ENCODE measurements around the gene CHM.
"Not testable (repeated sequence)": the region's sequence is repeated elsewhere in the genome, so short reads cannot be mapped to it uniquely, and the experiment has no call there.

The CHM gene

GRCh38 chrX:85964744-85965143 lies 82.6 kb downstream of the CHM start:
- no peaks in the 10 kb centered on the region for H3K27me3 Mint-ChIP-seq
- no peaks in the 10 kb centered on the region for H3K4me1 Mint-ChIP-seq
- H3K4me3 Mint-ChIP-seq = no peak overlapping the region
- ATAC-seq (no peak), DNase-seq (no peak)
- no peaks in the 10 kb centered on the region for H3K9me3 Mint-ChIP-seq
- H3K27ac Mint-ChIP-seq = peak overlapping the region in 1 of 2 donors; percentile 3

- DNase-seq = no peak
- no peaks in the 10 kb centered on the region for H3K4me1 Mint-ChIP-seq
- peak overlapping the region in 1 of 2 donors; percentile 20 for H3K27ac Mint-ChIP-seq
- no peak overlapping the region for H3K4me3 Mint-ChIP-seq
- no peak for ATAC-seq
- H3K9me3 Mint-ChIP-seq = no peaks in the 10 kb centered on the region
- H3K27me3 Mint-ChIP-seq = no peaks in the 10 kb centered on the region
Measured at GRCh38 chrX:85963736-85964135, 83.6 kb downstream of the CHM start.

GRCh38 chrX:85955510-85955909 lies 91.8 kb downstream of the CHM start:
- Mint-ChIP-seq H3K27me3 (no peaks in the 10 kb centered on the region), H3K27ac (no peak overlapping the region), H3K4me1 (no peaks in the 10 kb centered on the region), H3K9me3 (peaks cover 2 to 9% of the 10 kb centered on the region in 2 donors), H3K4me3 (no peak overlapping the region)
- ATAC-seq = no peak
- DNase-seq = no peak

GRCh38 chrX:85944751-85945150 lies 102.6 kb downstream of the CHM start:
- H3K9me3 Mint-ChIP-seq, H3K4me3 Mint-ChIP-seq, ATAC-seq, H3K4me1 Mint-ChIP-seq, DNase-seq, H3K27ac Mint-ChIP-seq, H3K27me3 Mint-ChIP-seq: not testable (repeated sequence)

GRCh38 chrX:85941275-85941674 lies 106.1 kb downstream of the CHM start:
- H3K4me3 Mint-ChIP-seq = no peak overlapping the region
- DNase-seq = no peak
- no peak overlapping the region for H3K27ac Mint-ChIP-seq
- no peaks in the 10 kb centered on the region for H3K27me3 Mint-ChIP-seq
- ATAC-seq = no peak
- H3K4me1 Mint-ChIP-seq = no peaks in the 10 kb centered on the region
- peaks cover 4 to 8% of the 10 kb centered on the region in 2 donors for H3K9me3 Mint-ChIP-seq

- not testable (repeated sequence) for H3K27me3 Mint-ChIP-seq, DNase-seq, H3K9me3 Mint-ChIP-seq, H3K4me1 Mint-ChIP-seq, H3K4me3 Mint-ChIP-seq, ATAC-seq, H3K27ac Mint-ChIP-seq
Measured at GRCh38 chrX:85939942-85940341, 107.4 kb downstream of the CHM start.

- not testable (repeated sequence) for ATAC-seq, DNase-seq, H3K27me3 Mint-ChIP-seq, H3K27ac Mint-ChIP-seq, H3K9me3 Mint-ChIP-seq, H3K4me3 Mint-ChIP-seq, H3K4me1 Mint-ChIP-seq
Measured at GRCh38 chrX:85934399-85934798, 113.0 kb downstream of the CHM start.

- DNase-seq (no peak), ATAC-seq (no peak)
- Mint-ChIP-seq H3K9me3 (no peaks in the 10 kb centered on the region), H3K27me3 (no peaks in the 10 kb centered on the region), H3K4me1 (no peaks in the 10 kb centered on the region), H3K4me3 (no peak overlapping the region), H3K27ac (no peak overlapping the region)
Measured at GRCh38 chrX:85930099-85930498, 117.3 kb downstream of the CHM start.

GRCh38 chrX:85928606-85929005 lies 118.8 kb downstream of the CHM start:
- H3K27me3 Mint-ChIP-seq = no peaks in the 10 kb centered on the region

GRCh38 chrX:85927740-85928139 lies 119.6 kb downstream of the CHM start:
- DNase-seq (no peak), ATAC-seq (no peak)
- Mint-ChIP-seq H3K4me3 (no peak overlapping the region), H3K9me3 (no peaks in the 10 kb centered on the region), H3K27ac (no peak overlapping the region), H3K27me3 (no peaks in the 10 kb centered on the region), H3K4me1 (peaks cover 10% of the 10 kb centered on the region)

More at GRCh38 chrX:85928606-85929005, 118.8 kb downstream of the CHM start:
- H3K27ac Mint-ChIP-seq = no peak overlapping the region
- H3K4me1 Mint-ChIP-seq = peaks cover 6% of the 10 kb centered on the region
- no peak overlapping the region for H3K4me3 Mint-ChIP-seq
- DNase-seq (no peak), ATAC-seq (no peak)
- H3K9me3 Mint-ChIP-seq = no peaks in the 10 kb centered on the region

- no peak overlapping the region for H3K4me3 Mint-ChIP-seq
- H3K27ac Mint-ChIP-seq = no peak overlapping the region
- ATAC-seq (no peak), DNase-seq (no peak)
- H3K4me1 Mint-ChIP-seq = peaks cover 10% of the 10 kb centered on the region
- no peaks in the 10 kb centered on the region for H3K27me3 Mint-ChIP-seq
- H3K9me3 Mint-ChIP-seq = no peaks in the 10 kb centered on the region
Measured at GRCh38 chrX:85922821-85923220, 124.5 kb downstream of the CHM start.

- DNase-seq, H3K27me3 Mint-ChIP-seq, H3K4me1 Mint-ChIP-seq, H3K9me3 Mint-ChIP-seq, H3K27ac Mint-ChIP-seq, H3K4me3 Mint-ChIP-seq, ATAC-seq: not testable (repeated sequence)
Measured at GRCh38 chrX:85916656-85917280, 130.6 kb downstream of the CHM start.

GRCh38 chrX:85914431-85914830 lies 132.9 kb downstream of the CHM start:
- no peaks in the 10 kb centered on the region for H3K9me3 Mint-ChIP-seq
- ATAC-seq (no peak), DNase-seq (no peak)
- H3K27me3 Mint-ChIP-seq = no peaks in the 10 kb centered on the region
- H3K4me3 Mint-ChIP-seq = no peak overlapping the region
- no peaks in the 10 kb centered on the region for H3K4me1 Mint-ChIP-seq
- H3K27ac Mint-ChIP-seq = no peak overlapping the region

- Mint-ChIP-seq H3K27me3 (no peaks in the 10 kb centered on the region), H3K4me1 (no peaks in the 10 kb centered on the region), H3K4me3 (no peak overlapping the region), H3K9me3 (no peaks in the 10 kb centered on the region), H3K27ac (no peak overlapping the region)
- DNase-seq (no peak), ATAC-seq (no peak)
Measured at GRCh38 chrX:85907316-85907715, 140.0 kb downstream of the CHM start.

- H3K27ac Mint-ChIP-seq = no peak overlapping the region
- ATAC-seq (no peak), DNase-seq (no peak)
- no peaks in the 10 kb centered on the region for H3K4me1 Mint-ChIP-seq
- H3K9me3 Mint-ChIP-seq = no peaks in the 10 kb centered on the region
- no peak overlapping the region for H3K4me3 Mint-ChIP-seq
- no peaks in the 10 kb centered on the region for H3K27me3 Mint-ChIP-seq
Measured at GRCh38 chrX:85906399-85906798, 141.0 kb downstream of the CHM start.

GRCh38 chrX:85905851-85906250 lies 141.5 kb downstream of the CHM start:
- DNase-seq (no peak), ATAC-seq (no peak)
- no peaks in the 10 kb centered on the region for H3K9me3 Mint-ChIP-seq
- no peaks in the 10 kb centered on the region for H3K27me3 Mint-ChIP-seq
- H3K27ac Mint-ChIP-seq = no peak overlapping the region
- no peaks in the 10 kb centered on the region for H3K4me1 Mint-ChIP-seq
- no peak overlapping the region for H3K4me3 Mint-ChIP-seq

All from stimulated activated naive CD8-positive, alpha-beta T cell treated with anti-CD3 and anti-CD28 coated beads, Interleukin-15, amount 100 ng/mL, for 72 hours (primary cell).